ENCODE data around the gene SPHK2.

DNA sequence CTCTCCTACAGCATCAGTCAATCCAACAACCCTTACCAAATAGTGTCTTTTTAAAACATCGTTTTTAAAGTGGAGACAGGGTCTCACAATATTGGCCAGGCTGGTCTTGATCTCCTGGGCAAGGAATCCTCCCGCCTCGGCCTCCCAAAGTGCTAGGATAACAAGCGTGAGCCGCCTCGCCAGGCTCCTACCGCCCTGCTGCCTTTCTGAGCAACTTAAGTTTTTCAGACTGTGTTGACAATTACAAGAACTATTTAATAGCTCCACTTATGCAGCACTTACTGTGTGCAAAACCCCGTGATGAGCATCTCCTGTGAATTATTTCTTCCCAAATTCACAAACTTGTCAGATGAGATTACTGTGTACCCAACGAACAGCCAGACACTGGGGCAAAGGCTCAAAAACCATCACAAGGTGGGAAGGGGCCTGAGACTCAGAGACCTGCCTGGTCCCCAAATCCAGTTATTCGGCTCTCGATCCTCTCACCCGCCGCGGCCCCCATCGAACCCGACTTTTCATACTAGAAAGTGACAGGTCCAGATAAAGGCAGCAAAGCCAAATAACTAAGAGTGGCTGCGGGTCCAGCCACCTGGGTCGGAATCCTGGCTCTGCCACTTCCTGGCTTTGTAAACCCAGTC is 909 bp upstream of the SPHK2 start:
- no peak for TF ChIP-seq CTCF (IDR thresholded peaks at IDR 0.05)
- TF ChIP-seq POLR2A (IDR thresholded peaks at IDR 0.05) = no peak
- TF ChIP-seq EP300 (IDR thresholded peaks at IDR 0.05) = no peak
